Upper lobe of right lung (tissue), 1 donor: ENCODE measurements around the gene ZNF135. TPM values are rescaled to one million over a fixed set of nuclear protein-coding genes. Genes with fewer than 3 reads are reported as not detected.

Experiments used
- ATAC-seq: fragments of 200-7000 bp; cut with Tn5 transposase; one replicate; pipeline ENCODE4 v1.9.1; 2020; ENCODE audit warnings: mild to moderate bottlenecking, moderate library complexity
- DNase-seq: peaks from one replicate; pipeline ENCODE4 v3.0.0-alpha.2; 2020
- H3K27ac ChIP-seq: fragments of 200-600 bp; one replicate; pipeline ENCODE4 v1.8.0; 2022
- H3K27me3 ChIP-seq: fragments of 200-600 bp; one replicate; pipeline ENCODE4 v1.8.0; 2022; ENCODE audit warnings: mild to moderate bottlenecking
- H3K36me3 ChIP-seq: fragments of 200-600 bp; one replicate; pipeline ENCODE4 v1.8.0; 2022
- H3K4me1 ChIP-seq: fragments of 200-600 bp; one replicate; pipeline ENCODE4 v1.8.0; 2022
- H3K4me3 ChIP-seq: fragments of 200-600 bp; one replicate; pipeline ENCODE4 v1.8.0; 2022; ENCODE audit warnings: mild to moderate bottlenecking
- H3K9me3 ChIP-seq: fragments of 200-600 bp; one replicate; pipeline ENCODE4 v1.8.0; 2022
- intact Hi-C: fragments of 100-400 bp; cut with DNase I; formaldehyde crosslinking; loops from one replicate; pipeline ENCODE4 v1.11.0; 2022
- total RNA-seq: library from RNA; stranded (reverse); fragmentation: NEBNext Ultra II Directional; extraction: Animal tissue kit (Norgen Biotek cat#: 25700); gene quantifications from one replicate; pipeline ENCODE4 v1.2.1, GENCODE V29; 2021
- TF ChIP-seq, protein P1 (sequence below): fragments of 200-600 bp; IDR thresholded peaks from one replicate; pipeline ENCODE4 v1.8.0; 2022; ENCODE audit warnings: antibody characterized with exemption
- donor health status: DM: no; HTN: yes; CAD: no; lungs with severe emphysema.

Gene ZNF135
- total RNA-seq, 1 donor from 2014 or later: 4.1 TPM

DNA sequence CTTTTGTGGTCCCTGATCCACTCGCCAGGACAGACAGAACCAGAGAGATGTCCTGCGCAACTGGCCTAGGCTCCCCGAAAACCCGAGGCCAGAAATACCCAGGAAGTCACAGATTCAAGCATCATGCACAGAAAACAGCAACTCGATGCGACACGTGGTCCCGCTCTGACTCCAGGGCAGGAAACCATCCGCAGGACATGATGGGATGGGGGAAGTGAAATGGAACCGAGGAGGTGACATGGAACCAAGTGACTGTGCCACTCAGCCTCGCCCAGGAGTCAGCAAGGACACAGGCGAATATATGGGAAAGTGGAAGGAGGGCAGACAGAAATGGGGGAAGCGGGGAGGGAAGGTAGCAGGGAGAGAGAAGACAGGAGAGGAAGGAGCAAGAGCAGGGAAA lies 37.8 kb downstream of the ZNF135 start:
- H3K27ac ChIP-seq: peak overlapping the region; percentile 99
- no peaks in the 10 kb centered on the region for H3K27me3 ChIP-seq
- peaks cover 4% of the 10 kb centered on the region for H3K9me3 ChIP-seq
- H3K4me1 ChIP-seq: peaks cover 5% of the 10 kb centered on the region
- TF ChIP-seq, protein P1, sequence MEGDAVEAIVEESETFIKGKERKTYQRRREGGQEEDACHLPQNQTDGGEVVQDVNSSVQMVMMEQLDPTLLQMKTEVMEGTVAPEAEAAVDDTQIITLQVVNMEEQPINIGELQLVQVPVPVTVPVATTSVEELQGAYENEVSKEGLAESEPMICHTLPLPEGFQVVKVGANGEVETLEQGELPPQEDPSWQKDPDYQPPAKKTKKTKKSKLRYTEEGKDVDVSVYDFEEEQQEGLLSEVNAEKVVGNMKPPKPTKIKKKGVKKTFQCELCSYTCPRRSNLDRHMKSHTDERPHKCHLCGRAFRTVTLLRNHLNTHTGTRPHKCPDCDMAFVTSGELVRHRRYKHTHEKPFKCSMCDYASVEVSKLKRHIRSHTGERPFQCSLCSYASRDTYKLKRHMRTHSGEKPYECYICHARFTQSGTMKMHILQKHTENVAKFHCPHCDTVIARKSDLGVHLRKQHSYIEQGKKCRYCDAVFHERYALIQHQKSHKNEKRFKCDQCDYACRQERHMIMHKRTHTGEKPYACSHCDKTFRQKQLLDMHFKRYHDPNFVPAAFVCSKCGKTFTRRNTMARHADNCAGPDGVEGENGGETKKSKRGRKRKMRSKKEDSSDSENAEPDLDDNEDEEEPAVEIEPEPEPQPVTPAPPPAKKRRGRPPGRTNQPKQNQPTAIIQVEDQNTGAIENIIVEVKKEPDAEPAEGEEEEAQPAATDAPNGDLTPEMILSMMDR: no peak
- H3K36me3 ChIP-seq: no peaks in the 10 kb centered on the region
- DNase-seq (peak; percentile 48), ATAC-seq (no peak)
- intact Hi-C loops: no loop called here
- peak overlapping the region; percentile 83 for H3K4me3 ChIP-seq

GRCh38 chr19:58097349-58097748 lies 38.3 kb downstream of the ZNF135 start:
- no peaks in the 10 kb centered on the region for H3K27me3 ChIP-seq
- peak overlapping the region; percentile 83 for H3K4me3 ChIP-seq
- no peaks in the 10 kb centered on the region for H3K36me3 ChIP-seq
- DNase-seq (peak; percentile 54), ATAC-seq (no peak)
- H3K4me1 ChIP-seq: peaks cover 5% of the 10 kb centered on the region
- TF ChIP-seq, protein P1: no peak
- intact Hi-C loops: no loop called here
- H3K27ac ChIP-seq: peak overlapping the region; percentile 99
- peaks cover 4% of the 10 kb centered on the region for H3K9me3 ChIP-seq

- intact Hi-C loops: no loop called here
- peak; percentile 99 for ATAC-seq
Measured at GRCh38 chr19:58097781-58098681, 38.9 kb downstream of the ZNF135 start, which contains the start of gene ZSCAN18. Gene ZSCAN18, minus strand, starts transcription at chr19:58098231. Its CDS starts 7,964 bp downstream, at chr19:58090267.

GRCh38 chr19:58098682-58098998 lies 39.6 kb downstream of the ZNF135 start:
- TF ChIP-seq, protein P1: no peak
- Histone ChIP-seq H3K4me3 (peak overlapping the region; percentile 83), H3K36me3 (no peaks in the 10 kb centered on the region), H3K27ac (peak overlapping the region; percentile 99), H3K4me1 (peaks cover 5% of the 10 kb centered on the region), H3K9me3 (peaks cover 10% of the 10 kb centered on the region), H3K27me3 (no peaks in the 10 kb centered on the region)
- DNase-seq: no peak
- no peak for ATAC-seq
- intact Hi-C loops: no loop called here

More at GRCh38 chr19:58097781-58098681, 38.9 kb downstream of the ZNF135 start, which contains the start of gene ZSCAN18:
- peak within 1 kb of the TSS; percentile 99 for H3K27ac ChIP-seq
- TF ChIP-seq, protein P1: no peak
- H3K36me3 ChIP-seq: no peaks in the 10 kb centered on the region
- H3K9me3 ChIP-seq: peaks cover 4% of the 10 kb centered on the region
- peak within 1 kb of the TSS; percentile 83 for H3K4me3 ChIP-seq
- peak; percentile 98 for DNase-seq
- H3K4me1 ChIP-seq: peaks cover 5% of the 10 kb centered on the region
- H3K27me3 ChIP-seq: no peaks in the 10 kb centered on the region

- TF ChIP-seq, protein P1: no peak
- peaks cover 63% of the 10 kb centered on the region for H3K9me3 ChIP-seq
- H3K4me1 ChIP-seq: no peaks in the 10 kb centered on the region
- H3K27me3 ChIP-seq: no peaks in the 10 kb centered on the region
- intact Hi-C loops: no loop called here
- H3K36me3 ChIP-seq: no peaks in the 10 kb centered on the region
- ATAC-seq: no peak
- DNase-seq: no peak
- no peak overlapping the region for H3K4me3 ChIP-seq
- no peak overlapping the region for H3K27ac ChIP-seq
Measured at GRCh38 chr19:58107778-58108545, 48.9 kb downstream of the ZNF135 start.
